ENCODE measurements around the gene SOX30. TPM values are rescaled to one million over a fixed set of nuclear protein-coding genes. Genes with fewer than 3 reads are reported as not detected.

The SOX30 gene
- total RNA-seq, 2 donors from 2014 or later, result not detected

DNA sequence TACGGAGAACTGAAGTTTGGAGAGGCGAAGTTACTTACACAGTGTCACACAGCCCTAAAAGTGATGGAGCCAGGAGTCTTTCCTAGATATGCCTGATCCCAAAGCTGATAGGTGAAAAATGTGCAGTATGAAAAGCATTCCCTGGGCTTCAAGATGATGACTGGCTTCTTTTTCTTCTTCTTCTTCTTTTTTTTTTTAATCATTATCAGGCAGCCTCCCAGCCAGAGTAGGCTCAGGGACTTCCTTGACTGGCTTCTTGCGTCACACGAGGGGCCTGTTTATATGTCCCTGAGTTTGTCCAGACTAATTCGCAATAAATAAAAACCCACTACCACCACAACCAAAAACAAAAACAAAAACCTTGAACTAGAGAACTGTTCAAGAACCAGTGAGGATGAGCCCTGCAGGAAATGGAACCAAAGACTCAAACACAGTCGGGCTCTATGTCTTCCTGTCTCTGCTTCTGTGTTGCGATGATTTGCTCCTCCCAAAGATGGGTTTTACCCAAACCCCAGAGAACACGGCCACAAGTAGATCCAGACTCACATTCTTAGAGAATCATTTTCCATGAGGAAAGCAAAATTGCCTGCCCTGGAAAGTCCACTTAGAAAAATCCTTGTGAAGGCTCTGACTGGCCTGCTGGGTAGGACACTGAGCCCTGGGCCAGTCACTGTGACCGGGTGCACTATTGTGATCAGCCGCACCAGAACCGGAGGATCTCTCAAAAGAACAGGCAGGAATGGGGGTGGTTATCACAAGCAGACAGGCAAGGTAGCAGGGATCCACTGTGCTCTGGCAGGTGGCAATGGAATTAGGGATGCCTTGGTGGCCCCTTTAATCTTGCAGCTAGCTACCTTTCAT is 38.6 kb downstream of the SOX30 start:
- intact Hi-C loops (cut with DNase I), result no loop called here
- DNase-seq (peak in 1 of 4 donors; percentile 13), ATAC-seq (no peak)
- H3K27me3 ChIP-seq, result no peaks in the 10 kb centered on the region
- 69 to 79% methylated on average over 8 to 11 of the region's 11 CpGs for WGBS, 2 donors
- no peak overlapping the region for H3K27ac ChIP-seq
- no peaks in the 10 kb centered on the region for H3K9me3 ChIP-seq
- no peak overlapping the region for H3K4me3 ChIP-seq
- no peaks in the 10 kb centered on the region for H3K4me1 ChIP-seq
- H3K36me3 ChIP-seq (replicated peaks in 1 of 2; ENCODE audit: insufficient read depth in 1 of 2, low read depth in 2 of 2), result no peaks in the 10 kb centered on the region
- TF ChIP-seq, protein P1, sequence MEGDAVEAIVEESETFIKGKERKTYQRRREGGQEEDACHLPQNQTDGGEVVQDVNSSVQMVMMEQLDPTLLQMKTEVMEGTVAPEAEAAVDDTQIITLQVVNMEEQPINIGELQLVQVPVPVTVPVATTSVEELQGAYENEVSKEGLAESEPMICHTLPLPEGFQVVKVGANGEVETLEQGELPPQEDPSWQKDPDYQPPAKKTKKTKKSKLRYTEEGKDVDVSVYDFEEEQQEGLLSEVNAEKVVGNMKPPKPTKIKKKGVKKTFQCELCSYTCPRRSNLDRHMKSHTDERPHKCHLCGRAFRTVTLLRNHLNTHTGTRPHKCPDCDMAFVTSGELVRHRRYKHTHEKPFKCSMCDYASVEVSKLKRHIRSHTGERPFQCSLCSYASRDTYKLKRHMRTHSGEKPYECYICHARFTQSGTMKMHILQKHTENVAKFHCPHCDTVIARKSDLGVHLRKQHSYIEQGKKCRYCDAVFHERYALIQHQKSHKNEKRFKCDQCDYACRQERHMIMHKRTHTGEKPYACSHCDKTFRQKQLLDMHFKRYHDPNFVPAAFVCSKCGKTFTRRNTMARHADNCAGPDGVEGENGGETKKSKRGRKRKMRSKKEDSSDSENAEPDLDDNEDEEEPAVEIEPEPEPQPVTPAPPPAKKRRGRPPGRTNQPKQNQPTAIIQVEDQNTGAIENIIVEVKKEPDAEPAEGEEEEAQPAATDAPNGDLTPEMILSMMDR (IDR thresholded peaks at IDR 0.05), result no peak
- TF ChIP-seq POLR2A (IDR thresholded peaks at IDR 0.05), result no peak

DNA sequence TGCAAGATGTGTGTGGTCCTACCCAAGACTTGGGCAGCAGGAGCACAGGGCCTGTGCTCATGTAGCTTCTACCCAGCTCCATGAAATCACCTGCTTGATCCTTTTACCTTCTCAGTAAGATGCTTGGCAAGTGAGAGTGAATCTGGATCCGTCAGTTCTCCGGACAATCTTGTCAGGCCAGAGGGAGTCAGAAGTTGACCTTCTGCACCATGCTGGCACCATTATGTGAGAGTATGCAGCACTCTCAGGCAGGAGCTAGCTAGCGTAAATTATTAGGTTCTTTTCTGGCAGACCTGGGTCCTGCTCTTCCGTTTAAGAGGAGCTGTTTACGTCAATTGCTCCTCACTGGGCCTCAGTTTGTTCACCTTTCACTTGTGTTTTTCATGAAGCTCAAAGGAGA is 39.7 kb downstream of the SOX30 start:
- 85 to 91% methylated on average over 5 of the region's 5 CpGs for WGBS, 2 donors
- Histone ChIP-seq H3K36me3 (replicated peaks in 1 of 2; ENCODE audit: insufficient read depth in 1 of 2, low read depth in 2 of 2) (no peaks in the 10 kb centered on the region), H3K4me1 (no peaks in the 10 kb centered on the region), H3K27ac (no peak overlapping the region), H3K4me3 (no peak overlapping the region), H3K27me3 (no peaks in the 10 kb centered on the region), H3K9me3 (no peaks in the 10 kb centered on the region)
- no peak for TF ChIP-seq POLR2A (IDR thresholded peaks at IDR 0.05)
- TF ChIP-seq, protein P1 (IDR thresholded peaks at IDR 0.05), result no peak
- no peak for DNase-seq
- ATAC-seq, result no peak
- intact Hi-C loops (cut with DNase I), result no loop called here

DNA sequence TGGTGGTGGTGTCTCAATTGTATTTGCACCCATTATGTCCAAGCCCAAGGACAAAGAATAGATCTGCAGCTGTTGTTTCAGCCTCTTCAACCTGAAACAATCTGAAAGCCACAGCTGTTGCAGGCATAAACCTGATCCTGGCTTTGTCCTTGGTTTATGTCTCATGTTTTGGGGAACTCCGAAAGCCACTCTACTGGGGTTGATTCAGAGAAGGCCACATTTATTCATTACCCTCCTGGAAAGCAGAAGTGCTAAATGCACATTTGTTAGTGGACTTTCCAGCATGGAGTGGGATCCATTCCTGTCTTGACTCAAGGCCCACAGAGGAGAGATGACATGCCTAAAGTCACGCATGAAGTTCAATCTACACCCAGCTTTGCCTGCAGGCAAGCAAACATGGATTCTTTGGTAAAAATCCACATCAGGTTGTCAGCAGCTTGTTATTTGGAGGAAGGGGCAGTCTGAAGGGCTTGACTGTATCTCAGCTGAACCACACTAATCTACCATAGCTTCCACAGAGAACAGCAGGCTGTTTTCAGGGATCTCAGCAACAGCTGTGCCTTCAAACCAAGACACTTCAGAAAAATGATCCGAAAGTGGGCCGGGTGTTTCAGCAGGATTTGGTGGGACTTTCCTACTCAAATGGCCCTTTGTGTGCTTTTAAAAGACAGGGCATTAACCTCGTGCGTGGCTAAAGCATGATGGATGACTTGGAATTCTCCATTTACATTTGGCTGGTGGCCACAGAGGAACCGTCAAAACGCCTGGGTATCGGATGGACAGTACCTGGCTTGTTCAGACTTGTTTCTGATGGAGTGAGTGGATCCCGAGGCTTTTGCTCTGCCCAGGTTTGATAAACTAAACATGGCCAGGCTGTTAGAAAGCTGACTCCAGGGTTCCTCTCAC is 40.4 kb downstream of the SOX30 start:
- Histone ChIP-seq H3K27ac (no peak overlapping the region), H3K36me3 (replicated peaks in 1 of 2; ENCODE audit: insufficient read depth in 1 of 2, low read depth in 2 of 2) (no peaks in the 10 kb centered on the region), H3K4me1 (no peaks in the 10 kb centered on the region), H3K27me3 (no peaks in the 10 kb centered on the region), H3K9me3 (no peaks in the 10 kb centered on the region), H3K4me3 (no peak overlapping the region)
- ATAC-seq, result no peak
- TF ChIP-seq POLR2A (IDR thresholded peaks at IDR 0.05), result no peak
- TF ChIP-seq, protein P1 (IDR thresholded peaks at IDR 0.05), result no peak
- intact Hi-C loops (cut with DNase I), result no loop called here
- no peak for DNase-seq
- 49 to 67% methylated on average over 9 to 10 of the region's 10 CpGs for WGBS, 2 donors

DNA sequence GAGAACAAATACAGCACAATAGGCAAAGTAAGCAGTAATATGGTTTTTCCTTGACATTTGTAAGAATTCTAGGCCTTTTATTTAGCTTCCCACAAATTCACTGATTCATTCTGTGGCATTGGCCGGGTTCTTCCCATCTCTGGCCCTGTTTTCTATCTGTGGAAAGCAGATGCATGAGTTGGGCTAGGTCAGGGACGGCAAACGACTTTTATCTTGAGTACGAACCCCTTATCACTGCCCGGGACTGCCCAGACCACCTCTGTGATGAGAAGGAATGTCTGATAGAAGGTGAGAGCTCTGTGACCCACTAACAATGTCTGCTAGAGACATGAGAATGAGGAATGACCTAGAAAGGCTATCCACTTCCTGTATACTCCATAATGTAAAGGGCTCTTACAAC is 41.2 kb downstream of the SOX30 start:
- no peaks in the 10 kb centered on the region for H3K27me3 ChIP-seq
- intact Hi-C loops (cut with DNase I), result no loop called here
- no peak for DNase-seq
- 75% methylated on average over 5 of the region's 5 CpGs for WGBS, 2 donors
- H3K9me3 ChIP-seq, result no peaks in the 10 kb centered on the region
- H3K36me3 ChIP-seq (replicated peaks in 1 of 2; ENCODE audit: insufficient read depth in 1 of 2, low read depth in 2 of 2), result no peaks in the 10 kb centered on the region
- H3K4me1 ChIP-seq, result no peaks in the 10 kb centered on the region
- no peak for TF ChIP-seq POLR2A (IDR thresholded peaks at IDR 0.05)
- TF ChIP-seq, protein P1 (IDR thresholded peaks at IDR 0.05), result no peak
- no peak overlapping the region for H3K27ac ChIP-seq
- no peak for ATAC-seq
- H3K4me3 ChIP-seq, result no peak overlapping the region

Data from body of pancreas (tissue), 4 donors.